ENCODE data around the gene WDR7. TPM values are rescaled to one million over a fixed set of nuclear protein-coding genes. Genes with fewer than 3 reads are reported as not detected.

WDR7 gene
- total RNA-seq, 4 donors from 2014 or later, result 22.6 to 39.0 (median 31.2) TPM

DNA sequence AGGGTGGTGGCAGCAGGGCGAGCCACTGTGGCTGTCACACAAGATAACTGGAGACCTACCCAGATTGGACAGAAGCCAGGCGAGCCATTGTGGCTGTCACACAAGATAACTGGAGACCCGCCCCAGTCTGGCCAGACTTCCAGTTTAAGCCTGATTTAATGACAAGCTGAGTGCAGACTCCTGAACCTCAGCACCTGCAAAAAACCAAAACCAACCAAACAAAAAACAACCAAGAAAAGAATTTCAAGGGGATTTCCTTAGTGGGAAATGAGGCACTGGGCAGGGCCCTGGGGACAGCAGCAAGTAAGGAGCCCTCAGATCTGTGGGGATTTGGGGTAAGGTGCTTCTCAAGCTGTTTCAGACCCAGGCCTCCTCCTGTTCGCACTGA lies 400.5 kb downstream of the WDR7 start:
- H3K27ac ChIP-seq, result no peak overlapping the region
- no peak for DNase-seq (ENCODE audit: low spot score in 2 of 2)
- no peak overlapping the region for H3K4me3 ChIP-seq
- H3K27me3 ChIP-seq, result no peaks in the 10 kb centered on the region
- H3K4me1 ChIP-seq, result no peaks in the 10 kb centered on the region
- H3K36me3 ChIP-seq, result no peaks in the 10 kb centered on the region
- no peak for TF ChIP-seq EP300 (IDR thresholded peaks at IDR 0.05)
- no peak for TF ChIP-seq POLR2A (IDR thresholded peaks at IDR 0.05)
- TF ChIP-seq, protein P1, sequence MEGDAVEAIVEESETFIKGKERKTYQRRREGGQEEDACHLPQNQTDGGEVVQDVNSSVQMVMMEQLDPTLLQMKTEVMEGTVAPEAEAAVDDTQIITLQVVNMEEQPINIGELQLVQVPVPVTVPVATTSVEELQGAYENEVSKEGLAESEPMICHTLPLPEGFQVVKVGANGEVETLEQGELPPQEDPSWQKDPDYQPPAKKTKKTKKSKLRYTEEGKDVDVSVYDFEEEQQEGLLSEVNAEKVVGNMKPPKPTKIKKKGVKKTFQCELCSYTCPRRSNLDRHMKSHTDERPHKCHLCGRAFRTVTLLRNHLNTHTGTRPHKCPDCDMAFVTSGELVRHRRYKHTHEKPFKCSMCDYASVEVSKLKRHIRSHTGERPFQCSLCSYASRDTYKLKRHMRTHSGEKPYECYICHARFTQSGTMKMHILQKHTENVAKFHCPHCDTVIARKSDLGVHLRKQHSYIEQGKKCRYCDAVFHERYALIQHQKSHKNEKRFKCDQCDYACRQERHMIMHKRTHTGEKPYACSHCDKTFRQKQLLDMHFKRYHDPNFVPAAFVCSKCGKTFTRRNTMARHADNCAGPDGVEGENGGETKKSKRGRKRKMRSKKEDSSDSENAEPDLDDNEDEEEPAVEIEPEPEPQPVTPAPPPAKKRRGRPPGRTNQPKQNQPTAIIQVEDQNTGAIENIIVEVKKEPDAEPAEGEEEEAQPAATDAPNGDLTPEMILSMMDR (IDR thresholded peaks at IDR 0.05), result no peak
- 79% methylated on average over 4 of the region's 4 CpGs for WGBS, 2 donors
- H3K9me3 ChIP-seq, result no peaks in the 10 kb centered on the region

DNA sequence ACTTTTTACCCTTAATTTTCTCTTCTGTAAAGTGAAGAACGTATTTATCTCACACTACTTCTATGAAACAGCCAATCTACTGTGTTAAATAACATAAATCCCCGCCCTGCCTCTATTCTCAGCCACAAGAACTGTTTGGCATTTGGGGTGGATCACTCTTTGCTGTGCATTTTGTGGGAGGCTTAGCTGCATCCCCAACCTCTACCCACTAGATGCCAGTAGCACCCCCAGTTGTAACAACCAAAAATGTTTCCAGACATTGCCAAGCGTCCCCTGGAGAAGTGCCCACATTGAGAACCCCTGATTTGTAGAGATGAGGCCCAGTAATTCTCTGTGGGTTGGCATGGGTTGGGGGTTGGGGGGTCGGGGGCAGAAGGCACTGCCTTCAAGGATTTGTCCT lies 401.0 kb downstream of the WDR7 start:
- no peak overlapping the region for H3K4me3 ChIP-seq
- no peaks in the 10 kb centered on the region for H3K4me1 ChIP-seq
- no peak overlapping the region for H3K27ac ChIP-seq
- H3K9me3 ChIP-seq, result no peaks in the 10 kb centered on the region
- DNase-seq (ENCODE audit: low spot score in 2 of 2), result no peak
- no peaks in the 10 kb centered on the region for H3K27me3 ChIP-seq
- H3K36me3 ChIP-seq, result no peaks in the 10 kb centered on the region
- TF ChIP-seq EP300 (IDR thresholded peaks at IDR 0.05) (no peak), POLR2A (IDR thresholded peaks at IDR 0.05) (no peak)
- TF ChIP-seq, protein P1 (IDR thresholded peaks at IDR 0.05), result no peak
- WGBS, 2 donors, result 80 to 87% methylated on average over 4 of the region's 4 CpGs

DNA sequence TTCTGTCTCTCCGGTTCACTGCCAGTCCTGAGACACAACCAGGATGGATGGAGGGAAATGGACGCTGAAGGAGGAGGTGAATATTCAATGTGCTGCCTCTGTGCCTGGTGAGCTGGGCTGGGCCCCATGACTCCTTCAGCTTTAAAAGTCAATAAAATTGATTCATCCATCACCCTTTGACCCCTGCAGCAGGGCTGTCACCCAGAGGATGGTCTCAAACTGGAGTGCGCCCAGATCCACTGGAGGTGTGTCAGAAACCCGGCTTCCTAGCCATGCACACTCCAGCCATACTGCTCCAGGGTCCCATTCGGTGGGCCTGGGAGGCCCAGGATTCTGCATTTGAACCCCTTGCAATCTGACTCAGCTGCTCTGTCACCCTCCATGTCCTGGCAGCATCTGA lies 401.6 kb downstream of the WDR7 start:
- Histone ChIP-seq H3K4me1 (no peaks in the 10 kb centered on the region), H3K27ac (no peak overlapping the region), H3K36me3 (no peaks in the 10 kb centered on the region), H3K4me3 (no peak overlapping the region), H3K27me3 (no peaks in the 10 kb centered on the region), H3K9me3 (no peaks in the 10 kb centered on the region)
- DNase-seq (ENCODE audit: low spot score in 2 of 2), result no peak
- TF ChIP-seq, protein P1 (IDR thresholded peaks at IDR 0.05), result no peak
- no peak for TF ChIP-seq POLR2A (IDR thresholded peaks at IDR 0.05)
- no peak for TF ChIP-seq EP300 (IDR thresholded peaks at IDR 0.05)
- 83 to 85% methylated on average over 5 of the region's 5 CpGs for WGBS, 2 donors

DNA sequence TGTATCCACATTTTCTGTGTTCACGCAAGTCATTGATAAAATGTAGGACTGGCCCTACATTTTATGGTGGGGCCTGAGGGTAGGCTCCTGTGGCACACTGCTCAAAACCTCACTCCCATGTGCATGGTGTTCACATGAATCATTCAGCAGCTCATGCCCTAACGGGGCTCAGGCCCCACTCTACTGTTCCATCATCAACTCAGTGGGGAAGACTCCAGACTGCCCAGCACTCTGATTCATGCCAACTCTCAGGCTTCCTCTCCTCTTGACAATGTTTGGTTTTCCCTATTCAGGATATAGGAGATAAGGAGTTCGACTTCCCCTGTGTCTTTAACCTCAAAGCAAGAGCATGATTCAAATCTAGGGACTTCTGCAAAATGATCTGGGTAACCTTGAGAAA lies 403.7 kb downstream of the WDR7 start:
- no peaks in the 10 kb centered on the region for H3K36me3 ChIP-seq
- TF ChIP-seq, protein P1 (IDR thresholded peaks at IDR 0.05), result no peak
- TF ChIP-seq POLR2A (IDR thresholded peaks at IDR 0.05), result no peak
- no peak for TF ChIP-seq EP300 (IDR thresholded peaks at IDR 0.05)
- H3K4me1 ChIP-seq, result no peaks in the 10 kb centered on the region
- no peaks in the 10 kb centered on the region for H3K9me3 ChIP-seq
- DNase-seq (ENCODE audit: low spot score in 2 of 2), result no peak
- H3K27me3 ChIP-seq, result no peaks in the 10 kb centered on the region
- H3K4me3 ChIP-seq, result no peak overlapping the region
- H3K27ac ChIP-seq, result no peak overlapping the region
- WGBS, 2 donors, result 77 to 93% methylated on average over 3 of the region's 3 CpGs

DNA sequence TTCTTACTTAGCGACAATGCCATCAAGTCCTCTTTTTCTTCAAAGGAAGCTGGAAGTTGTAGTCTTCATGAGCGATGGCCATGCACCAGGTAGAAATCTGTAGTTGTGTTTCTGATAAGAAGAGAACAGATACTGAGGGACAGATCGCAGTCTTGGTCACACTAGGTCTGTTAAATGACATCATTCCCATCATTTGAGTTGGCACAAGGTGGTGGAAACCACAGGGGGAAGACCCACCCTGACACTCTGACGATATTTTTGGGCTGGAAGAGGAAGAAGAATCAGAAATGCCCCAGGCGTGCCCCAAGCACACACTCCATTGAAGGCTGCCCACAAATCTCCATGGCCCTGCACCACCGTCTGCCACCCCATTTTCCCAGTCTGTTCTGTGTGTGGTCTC lies 406.7 kb downstream of the WDR7 start:
- H3K4me1 ChIP-seq, result no peaks in the 10 kb centered on the region
- WGBS, 2 donors, result 89 to 90% methylated on average over 6 of the region's 6 CpGs
- no peak for DNase-seq (ENCODE audit: low spot score in 2 of 2)
- no peak overlapping the region for H3K4me3 ChIP-seq
- H3K27ac ChIP-seq, result no peak overlapping the region
- TF ChIP-seq, protein P1 (IDR thresholded peaks at IDR 0.05), result no peak
- no peak for TF ChIP-seq POLR2A (IDR thresholded peaks at IDR 0.05)
- no peak for TF ChIP-seq EP300 (IDR thresholded peaks at IDR 0.05)
- no peaks in the 10 kb centered on the region for H3K27me3 ChIP-seq
- H3K36me3 ChIP-seq, result no peaks in the 10 kb centered on the region
- H3K9me3 ChIP-seq, result no peaks in the 10 kb centered on the region
